GM12891 (cell line): ENCODE measurements around the gene ARID1A.

Experiments used
- POLR2A ChIP-seq: IDR thresholded peaks from 2 replicates; pipeline ENCODE4 v1.6.1; 2011; ENCODE audit warnings: low read depth, low read length, control low read depth
- POLR2AphosphoS5 ChIP-seq: IDR thresholded peaks from 2 replicates; pipeline ENCODE4 v1.6.1; 2011; ENCODE audit warnings: low read depth, low read length, control low read depth

DNA sequence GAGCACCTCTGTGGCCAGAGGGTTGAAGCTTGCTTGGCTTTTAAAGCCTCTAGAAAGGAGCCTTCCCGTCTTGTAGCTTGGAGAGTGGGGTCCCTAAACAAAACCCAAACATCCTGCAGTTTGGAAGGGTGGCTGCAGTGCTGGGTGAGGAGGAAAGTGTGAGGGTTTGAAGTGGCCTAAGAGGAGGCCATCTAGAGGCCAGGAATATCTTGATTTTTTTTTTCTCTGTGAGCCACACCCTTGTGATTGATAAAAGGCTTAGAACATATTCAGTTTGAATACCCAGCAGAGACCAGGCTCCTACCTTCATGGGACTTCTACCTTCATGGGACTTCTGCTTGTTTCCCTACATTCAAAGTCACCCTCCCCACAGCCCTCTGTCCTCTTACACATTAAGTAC lies 54.6 kb downstream of the ARID1A start:
- TF ChIP-seq POLR2AphosphoS5: no peak
- no peak for TF ChIP-seq POLR2A
